ENCODE results near the gene CPNE5. TPM values are rescaled to one million over a fixed set of nuclear protein-coding genes. Genes with fewer than 3 reads are reported as not detected.
"Not testable (repeated sequence)": the region's sequence is repeated elsewhere in the genome, so short reads cannot be mapped to it uniquely, and the experiment has no call there.

CPNE5 gene
- total RNA-seq, 1 donor from 2014 or later = 0.54 TPM

- Mint-ChIP-seq H3K36me3 (ENCODE audit: low read depth) (no peaks in the 10 kb centered on the region), H3K9me3 (no peaks in the 10 kb centered on the region), H3K27ac (no peak overlapping the region), H3K4me1 (ENCODE audit: low read depth) (peaks cover 12% of the 10 kb centered on the region), H3K27me3 (ENCODE audit: insufficient read depth) (peaks cover 4% of the 10 kb centered on the region), H3K4me3 (no peak overlapping the region)
- no peak for DNase-seq (ENCODE audit: low spot score)
- intact Hi-C loops (cut with micrococcal nuclease) = no loop called here
Observed at GRCh38 chr6:36720251-36721141, 118.7 kb downstream of the CPNE5 start.

GRCh38 chr6:36719126-36719525, 120.1 kb downstream of the CPNE5 start:
- Mint-ChIP-seq H3K27ac (no peak overlapping the region), H3K9me3 (no peaks in the 10 kb centered on the region), H3K4me3 (no peak overlapping the region), H3K4me1 (ENCODE audit: low read depth) (no peaks in the 10 kb centered on the region), H3K27me3 (ENCODE audit: insufficient read depth) (peaks cover 5% of the 10 kb centered on the region), H3K36me3 (ENCODE audit: low read depth) (no peaks in the 10 kb centered on the region)
- no peak for DNase-seq (ENCODE audit: low spot score)
- intact Hi-C loops (cut with micrococcal nuclease) = no loop called here

GRCh38 chr6:36718560-36718959, 120.7 kb downstream of the CPNE5 start:
- H3K4me3 Mint-ChIP-seq = no peak overlapping the region
- no peaks in the 10 kb centered on the region for H3K4me1 Mint-ChIP-seq (ENCODE audit: low read depth)
- peaks cover 7% of the 10 kb centered on the region for H3K27me3 Mint-ChIP-seq (ENCODE audit: insufficient read depth)
- no peak overlapping the region for H3K27ac Mint-ChIP-seq
- no peaks in the 10 kb centered on the region for H3K9me3 Mint-ChIP-seq
- no peak for DNase-seq (ENCODE audit: low spot score)
- no peaks in the 10 kb centered on the region for H3K36me3 Mint-ChIP-seq (ENCODE audit: low read depth)
- intact Hi-C loops (cut with micrococcal nuclease) = no loop called here

GRCh38 chr6:36717871-36718540, 121.2 kb downstream of the CPNE5 start:
- intact Hi-C loops (cut with micrococcal nuclease) = no loop called here
- Mint-ChIP-seq H3K36me3 (ENCODE audit: low read depth) (no peaks in the 10 kb centered on the region), H3K27ac (no peak overlapping the region), H3K27me3 (ENCODE audit: insufficient read depth) (peaks cover 9% of the 10 kb centered on the region), H3K4me3 (no peak overlapping the region), H3K4me1 (ENCODE audit: low read depth) (no peaks in the 10 kb centered on the region), H3K9me3 (no peaks in the 10 kb centered on the region)
- no peak for DNase-seq (ENCODE audit: low spot score)

- Mint-ChIP-seq H3K9me3 (no peaks in the 10 kb centered on the region), H3K4me1 (ENCODE audit: low read depth) (no peaks in the 10 kb centered on the region), H3K36me3 (ENCODE audit: low read depth) (no peaks in the 10 kb centered on the region), H3K27ac (no peak overlapping the region), H3K4me3 (no peak overlapping the region), H3K27me3 (ENCODE audit: insufficient read depth) (peaks cover 9% of the 10 kb centered on the region)
- DNase-seq (ENCODE audit: low spot score) = no peak
- intact Hi-C loops (cut with micrococcal nuclease) = no loop called here
Observed at GRCh38 chr6:36717231-36717825, 121.9 kb downstream of the CPNE5 start.

- peaks cover 13% of the 10 kb centered on the region for H3K27me3 Mint-ChIP-seq (ENCODE audit: insufficient read depth)
Observed at GRCh38 chr6:36716476-36717093, 122.7 kb downstream of the CPNE5 start.

GRCh38 chr6:36715469-36715868, 123.8 kb downstream of the CPNE5 start:
- no peaks in the 10 kb centered on the region for H3K9me3 Mint-ChIP-seq
- H3K27ac Mint-ChIP-seq = no peak overlapping the region
- DNase-seq (ENCODE audit: low spot score) = no peak
- H3K36me3 Mint-ChIP-seq (ENCODE audit: low read depth) = no peaks in the 10 kb centered on the region
- peaks cover 16% of the 10 kb centered on the region for H3K27me3 Mint-ChIP-seq (ENCODE audit: insufficient read depth)
- intact Hi-C loops (cut with micrococcal nuclease) = no loop called here
- H3K4me3 Mint-ChIP-seq = no peak overlapping the region
- no peaks in the 10 kb centered on the region for H3K4me1 Mint-ChIP-seq (ENCODE audit: low read depth)

More at GRCh38 chr6:36716476-36717093, 122.7 kb downstream of the CPNE5 start:
- Mint-ChIP-seq H3K9me3 (no peaks in the 10 kb centered on the region), H3K27ac (no peak overlapping the region), H3K4me1 (ENCODE audit: low read depth) (no peaks in the 10 kb centered on the region), H3K4me3 (no peak overlapping the region), H3K36me3 (ENCODE audit: low read depth) (no peaks in the 10 kb centered on the region)
- intact Hi-C loops (cut with micrococcal nuclease) = no loop called here
- no peak for DNase-seq (ENCODE audit: low spot score)

GRCh38 chr6:36714511-36714910, 124.7 kb downstream of the CPNE5 start:
- Mint-ChIP-seq H3K9me3 (no peaks in the 10 kb centered on the region), H3K27ac (no peak overlapping the region), H3K4me3 (no peak overlapping the region), H3K27me3 (ENCODE audit: insufficient read depth) (peaks cover 21% of the 10 kb centered on the region), H3K4me1 (ENCODE audit: low read depth) (no peaks in the 10 kb centered on the region), H3K36me3 (ENCODE audit: low read depth) (no peaks in the 10 kb centered on the region)
- DNase-seq (ENCODE audit: low spot score) = no peak
- intact Hi-C loops (cut with micrococcal nuclease) = no loop called here

- Mint-ChIP-seq H3K27me3 (ENCODE audit: insufficient read depth) (peaks cover 25% of the 10 kb centered on the region), H3K9me3 (no peaks in the 10 kb centered on the region), H3K4me3 (no peak overlapping the region), H3K4me1 (ENCODE audit: low read depth) (no peaks in the 10 kb centered on the region), H3K36me3 (ENCODE audit: low read depth) (no peaks in the 10 kb centered on the region), H3K27ac (no peak overlapping the region)
- intact Hi-C loops (cut with micrococcal nuclease) = no loop called here
- DNase-seq (ENCODE audit: low spot score) = no peak
Observed at GRCh38 chr6:36713846-36714245, 125.4 kb downstream of the CPNE5 start.

- Mint-ChIP-seq H3K9me3 (no peaks in the 10 kb centered on the region), H3K27ac (peak overlapping the region; percentile 1), H3K36me3 (ENCODE audit: low read depth) (no peaks in the 10 kb centered on the region), H3K4me1 (ENCODE audit: low read depth) (no peaks in the 10 kb centered on the region), H3K4me3 (no peak overlapping the region), H3K27me3 (ENCODE audit: insufficient read depth) (peaks cover 25% of the 10 kb centered on the region)
- intact Hi-C loops (cut with micrococcal nuclease) = no loop called here
- DNase-seq (ENCODE audit: low spot score) = no peak
Observed at GRCh38 chr6:36712816-36713215, 126.4 kb downstream of the CPNE5 start.

- no peak overlapping the region for H3K27ac Mint-ChIP-seq
Observed at GRCh38 chr6:36706339-36706738, 132.9 kb downstream of the CPNE5 start.

GRCh38 chr6:36704961-36705577, 134.2 kb downstream of the CPNE5 start:
- H3K4me1 Mint-ChIP-seq (ENCODE audit: low read depth); intact Hi-C loops (cut with micrococcal nuclease); H3K27me3 Mint-ChIP-seq (ENCODE audit: insufficient read depth); H3K36me3 Mint-ChIP-seq (ENCODE audit: low read depth); H3K27ac Mint-ChIP-seq; DNase-seq (ENCODE audit: low spot score); H3K9me3 Mint-ChIP-seq; H3K4me3 Mint-ChIP-seq: not testable (repeated sequence)

More at GRCh38 chr6:36706339-36706738, 132.9 kb downstream of the CPNE5 start:
- H3K4me1 Mint-ChIP-seq (ENCODE audit: low read depth) = peaks cover 4% of the 10 kb centered on the region
- H3K9me3 Mint-ChIP-seq = no peaks in the 10 kb centered on the region
- H3K27me3 Mint-ChIP-seq (ENCODE audit: insufficient read depth) = peaks cover 11% of the 10 kb centered on the region
- no peaks in the 10 kb centered on the region for H3K36me3 Mint-ChIP-seq (ENCODE audit: low read depth)
- no peak for DNase-seq (ENCODE audit: low spot score)
- no peak overlapping the region for H3K4me3 Mint-ChIP-seq
- intact Hi-C loops (cut with micrococcal nuclease) = no loop called here
